DMS 273 (cell line): Measurements from ENCODE around the gene GIPR.
"Not testable (repeated sequence)": the region's sequence is repeated elsewhere in the genome, so short reads cannot be mapped to it uniquely, and the experiment has no call there.

ENCODE experiments used
- DNase-seq: peaks from one replicate; lab custom pipeline; 2025; ENCODE audit not compliant: unreplicated experiment; lab: John Stamatoyannopoulos, UW

GIPR gene

GRCh38 chr19:45685045-45685444, 17.0 kb downstream of the GIPR start:
- not testable (repeated sequence) for DNase-seq

- DNase-seq, result no peak
These were observed 19.6 kb downstream of the GIPR start for GRCh38 chr19:45687599-45687998.

GRCh38 chr19:45691516-45692186, 23.6 kb downstream of the GIPR start, which contains the start of gene SNRPD2:
TSS of gene SNRPD2 (minus strand) at chr19:45691953. CDS start at chr19:45691888, 65 bp downstream.
- peak; percentile 98 for DNase-seq

- DNase-seq, result peak; percentile 100
These were observed 24.4 kb downstream of the GIPR start, which contains the start of gene QPCTL for GRCh38 chr19:45692187-45693105. TSS of gene QPCTL (plus strand) at chr19:45692666. CDS start at chr19:45692704, 38 bp downstream.

- DNase-seq, result peak; percentile 93
These were observed 25.2 kb downstream of the GIPR start for GRCh38 chr19:45693106-45693788.

GRCh38 chr19:45701676-45702075, 33.7 kb downstream of the GIPR start:
- DNase-seq, result no peak

- no peak for DNase-seq
These were observed 37.1 kb downstream of the GIPR start for GRCh38 chr19:45705115-45705514.

- DNase-seq, result peak; percentile 28
These were observed 37.8 kb downstream of the GIPR start for GRCh38 chr19:45705710-45706415.

- DNase-seq, result no peak
These were observed 42.5 kb downstream of the GIPR start for GRCh38 chr19:45710356-45711130.

GRCh38 chr19:45711851-45712698, 44.1 kb downstream of the GIPR start:
- DNase-seq, result no peak

- DNase-seq, result no peak
These were observed 44.7 kb downstream of the GIPR start for GRCh38 chr19:45712699-45713067.

GRCh38 chr19:45713141-45713540, 45.1 kb downstream of the GIPR start:
- DNase-seq, result no peak

- DNase-seq, result no peak
These were observed 47.1 kb downstream of the GIPR start for GRCh38 chr19:45715139-45715538.

- peak; percentile 59 for DNase-seq
These were observed 48.5 kb downstream of the GIPR start for GRCh38 chr19:45716359-45717130.

GRCh38 chr19:45717131-45717982, 49.3 kb downstream of the GIPR start:
- DNase-seq, result peak; percentile 100

GRCh38 chr19:45717983-45718650, 50.1 kb downstream of the GIPR start:
- no peak for DNase-seq

GRCh38 chr19:45720065-45720464, 52.0 kb downstream of the GIPR start:
- not testable (repeated sequence) for DNase-seq
